RWPE2 (cell line): ENCODE measurements around the gene TFB1M.
A peak's percentile ranks its signal among the peaks of the same experiment; 100 is the strongest.
"Not testable (repeated sequence)": the region's sequence is repeated elsewhere in the genome, so short reads cannot be mapped to it uniquely, and the experiment has no call there.

Source experiments
- ATAC-seq: fragments of 200-7000 bp; cut with Tn5 transposase; 3 replicates; pipeline ENCODE4 v1.9.1; 2021; ENCODE audit warnings: low read depth
- DNase-seq: peaks from one replicate; pipeline ENCODE4 v3.0.0-alpha.2; 2020; ENCODE audit warnings: low spot score
- H3K27ac ChIP-seq: fragments of 450-650 bp; 2 replicates; pipeline ENCODE4 v1.5.1; 2017; ENCODE audit warnings: mild to moderate bottlenecking; ENCODE audit not compliant: poor library complexity, severe bottlenecking
- H3K27me3 ChIP-seq: fragments of 250-450 bp; sonication (Bioruptor Pico); 2 replicates; pipeline ENCODE4 v1.5.1; 2021; ENCODE audit warnings: mild to moderate bottlenecking, moderate library complexity; ENCODE audit not compliant: insufficient read depth, poor library complexity, severe bottlenecking
- H3K36me3 ChIP-seq: fragments of 250-450 bp; sonication (Bioruptor Pico); 2 replicates; pipeline ENCODE4 v1.5.1; 2020; ENCODE audit warnings: low read depth, mild to moderate bottlenecking, moderate library complexity
- H3K4me1 ChIP-seq: fragments of 250-450 bp; sonication (Bioruptor Pico); 2 replicates; pipeline ENCODE4 v1.5.1; 2021; ENCODE audit warnings: mild to moderate bottlenecking, moderate library complexity; ENCODE audit not compliant: insufficient read depth, poor library complexity, severe bottlenecking
- H3K4me3 ChIP-seq: fragments of 250-450 bp; sonication (Bioruptor Pico); 2 replicates; pipeline ENCODE4 v1.5.1; 2021; ENCODE audit warnings: mild to moderate bottlenecking, moderate library complexity; ENCODE audit not compliant: severe bottlenecking
- H3K9me3 ChIP-seq: fragments of 250-450 bp; sonication (Bioruptor Pico); 2 replicates; pipeline ENCODE4 v1.5.1; 2021; ENCODE audit warnings: mild to moderate bottlenecking, moderate library complexity; ENCODE audit not compliant: severe bottlenecking
- TF ChIP-seq, protein P1 (sequence below): fragments of 450-650 bp; IDR thresholded peaks from one replicate; pipeline ENCODE4 v1.5.1; 2017; ENCODE audit warnings: mild to moderate bottlenecking, moderate library complexity; ENCODE audit not compliant: poor library complexity, severe bottlenecking

TFB1M gene

DNA sequence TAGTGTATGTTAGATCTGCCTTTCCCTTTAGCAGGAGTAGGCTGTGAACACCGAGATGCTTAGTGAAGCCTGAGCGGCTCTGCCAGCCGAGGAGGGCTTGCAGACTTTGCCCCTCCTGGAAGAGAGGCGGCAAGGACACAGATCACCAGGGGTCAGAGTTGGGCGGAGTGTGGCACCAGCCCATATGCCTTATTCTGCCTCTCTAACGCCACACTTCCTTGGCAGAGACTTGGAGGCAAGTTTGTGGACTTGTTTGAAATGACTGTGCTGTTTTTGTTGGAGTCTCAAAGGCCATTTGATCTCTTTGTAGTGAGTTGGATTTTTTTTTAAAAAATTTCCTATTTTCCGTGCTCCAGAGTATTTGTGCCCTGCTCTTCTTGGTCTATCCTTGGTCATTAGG is 95.0 kb downstream of the TFB1M start:
- Histone ChIP-seq H3K36me3 (no peaks in the 10 kb centered on the region), H3K27me3 (no peaks in the 10 kb centered on the region), H3K9me3 (no peaks in the 10 kb centered on the region), H3K27ac (no peak overlapping the region), H3K4me1 (peaks cover 7% of the 10 kb centered on the region), H3K4me3 (no peak overlapping the region)
- TF ChIP-seq, protein P1, sequence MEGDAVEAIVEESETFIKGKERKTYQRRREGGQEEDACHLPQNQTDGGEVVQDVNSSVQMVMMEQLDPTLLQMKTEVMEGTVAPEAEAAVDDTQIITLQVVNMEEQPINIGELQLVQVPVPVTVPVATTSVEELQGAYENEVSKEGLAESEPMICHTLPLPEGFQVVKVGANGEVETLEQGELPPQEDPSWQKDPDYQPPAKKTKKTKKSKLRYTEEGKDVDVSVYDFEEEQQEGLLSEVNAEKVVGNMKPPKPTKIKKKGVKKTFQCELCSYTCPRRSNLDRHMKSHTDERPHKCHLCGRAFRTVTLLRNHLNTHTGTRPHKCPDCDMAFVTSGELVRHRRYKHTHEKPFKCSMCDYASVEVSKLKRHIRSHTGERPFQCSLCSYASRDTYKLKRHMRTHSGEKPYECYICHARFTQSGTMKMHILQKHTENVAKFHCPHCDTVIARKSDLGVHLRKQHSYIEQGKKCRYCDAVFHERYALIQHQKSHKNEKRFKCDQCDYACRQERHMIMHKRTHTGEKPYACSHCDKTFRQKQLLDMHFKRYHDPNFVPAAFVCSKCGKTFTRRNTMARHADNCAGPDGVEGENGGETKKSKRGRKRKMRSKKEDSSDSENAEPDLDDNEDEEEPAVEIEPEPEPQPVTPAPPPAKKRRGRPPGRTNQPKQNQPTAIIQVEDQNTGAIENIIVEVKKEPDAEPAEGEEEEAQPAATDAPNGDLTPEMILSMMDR, result no peak
- ATAC-seq (no peak), DNase-seq (no peak)

DNA sequence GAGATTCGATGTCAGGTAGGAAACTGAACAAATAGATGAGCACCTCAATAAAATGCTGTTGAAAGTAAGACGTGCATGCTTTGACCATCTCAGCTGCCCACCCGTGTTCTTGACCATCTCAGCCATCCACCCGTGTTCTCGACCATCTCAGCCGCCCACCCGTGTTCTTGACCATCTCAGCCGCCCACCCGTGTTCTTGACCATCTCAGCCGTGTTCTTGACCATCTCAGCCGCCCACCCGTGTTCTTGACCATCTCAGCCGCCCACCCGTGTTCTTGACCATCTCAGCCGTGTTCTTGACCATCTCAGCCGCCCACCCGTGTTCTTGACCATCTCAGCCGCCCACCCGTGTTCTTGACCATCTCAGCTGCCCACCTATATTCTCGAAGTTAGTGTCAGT is 95.6 kb downstream of the TFB1M start:
- not testable (repeated sequence) for H3K9me3 ChIP-seq, H3K4me1 ChIP-seq, ATAC-seq, H3K27ac ChIP-seq, H3K27me3 ChIP-seq, H3K4me3 ChIP-seq, DNase-seq, H3K36me3 ChIP-seq

DNA sequence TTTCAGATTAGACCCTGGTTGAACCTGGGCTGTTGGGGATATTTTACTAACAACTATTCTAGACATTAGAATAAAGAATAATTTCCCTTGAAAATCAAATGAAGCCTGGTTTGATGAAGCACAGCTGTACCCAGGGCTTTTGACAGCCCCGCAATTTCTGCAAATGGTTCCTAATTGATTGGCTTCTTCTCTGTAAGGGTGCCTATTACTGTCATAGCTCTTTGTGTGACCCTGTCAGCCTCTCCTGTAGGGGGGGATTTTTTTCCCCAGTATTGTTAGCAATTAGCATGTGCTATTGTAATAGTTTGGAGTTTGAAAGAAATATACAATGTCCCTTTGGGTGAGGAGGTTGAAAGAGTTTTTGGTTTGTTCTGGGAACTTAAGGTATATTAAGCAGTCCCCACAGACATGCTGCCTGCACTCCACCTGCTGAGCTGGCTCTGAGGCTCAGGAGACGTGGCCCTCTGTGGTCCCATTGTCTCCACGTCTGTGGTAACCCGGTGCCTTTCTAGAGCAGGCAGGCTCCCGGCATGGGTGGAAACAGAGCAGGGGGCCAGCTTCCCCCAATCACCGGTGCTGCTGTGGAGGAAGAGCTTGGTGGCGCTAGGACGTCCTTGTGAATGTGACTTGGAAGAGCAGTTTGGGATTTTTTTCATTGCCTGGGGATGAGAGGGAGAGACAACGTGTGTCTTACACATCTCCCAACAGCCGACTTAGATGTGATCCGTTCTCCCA is 97.8 kb downstream of the TFB1M start:
- DNase-seq (no peak), ATAC-seq (peak; percentile 23; the same call in 1 of the 3 replicates)
- H3K4me3 ChIP-seq, result no peak overlapping the region
- H3K27me3 ChIP-seq, result no peaks in the 10 kb centered on the region
- H3K36me3 ChIP-seq, result no peaks in the 10 kb centered on the region
- no peaks in the 10 kb centered on the region for H3K9me3 ChIP-seq
- TF ChIP-seq, protein P1, result no peak
- H3K27ac ChIP-seq, result no peak overlapping the region
- H3K4me1 ChIP-seq, result no peaks in the 10 kb centered on the region

- DNase-seq, result no peak
- TF ChIP-seq, protein P1, result no peak
- no peaks in the 10 kb centered on the region for H3K4me1 ChIP-seq
- no peaks in the 10 kb centered on the region for H3K27me3 ChIP-seq
- H3K4me3 ChIP-seq, result no peak overlapping the region
- no peaks in the 10 kb centered on the region for H3K36me3 ChIP-seq
- no peak for ATAC-seq
- H3K9me3 ChIP-seq, result no peaks in the 10 kb centered on the region
- H3K27ac ChIP-seq, result no peak overlapping the region
Observed at GRCh38 chr6:155215906-155216305, 98.4 kb downstream of the TFB1M start.

- H3K4me1 ChIP-seq, result no peaks in the 10 kb centered on the region
- ATAC-seq (no peak), DNase-seq (no peak)
- H3K9me3 ChIP-seq, result no peaks in the 10 kb centered on the region
- TF ChIP-seq, protein P1, result no peak
- H3K27me3 ChIP-seq, result no peaks in the 10 kb centered on the region
- H3K4me3 ChIP-seq, result no peak overlapping the region
- no peaks in the 10 kb centered on the region for H3K36me3 ChIP-seq
- H3K27ac ChIP-seq, result no peak overlapping the region
Observed at GRCh38 chr6:155213611-155214372, 100.5 kb downstream of the TFB1M start.
